Parathyroid adenoma (tissue), 2 donors: ENCODE measurements around the gene GFER.

ENCODE experiments used
- H2AFZ ChIP-seq: fragments of 300-600 bp; sonication (generic); one replicate; pipeline ENCODE4 v1.7.0; 2017; ENCODE audit warnings: antibody characterized with exemption, mild to moderate bottlenecking
- H3K27ac ChIP-seq: fragments of 300-600 bp; sonication (generic); one replicate; pipeline ENCODE4 v1.7.0; 2017
- H3K27me3 ChIP-seq: fragments of 300-600 bp; sonication (generic); one replicate; pipeline ENCODE4 v1.7.0; 2017; ENCODE audit warnings: low read length; ENCODE audit not compliant: control insufficient read depth, insufficient read depth
- H3K36me3 ChIP-seq: fragments of 300-600 bp; sonication (generic); one replicate; pipeline ENCODE4 v1.7.0; 2017; ENCODE audit warnings: low read length; ENCODE audit not compliant: control insufficient read depth, insufficient read depth
- H3K4me1 ChIP-seq: fragments of 300-600 bp; sonication (generic); one replicate; pipeline ENCODE4 v1.7.0; 2017; ENCODE audit warnings: control low read depth
- H3K4me2 ChIP-seq: fragments of 300-600 bp; sonication (generic); one replicate; pipeline ENCODE4 v1.7.0; 2017; ENCODE audit warnings: low read length
- H3K4me3 ChIP-seq: fragments of 300-600 bp; sonication (generic); one replicate; pipeline ENCODE4 v1.7.0; 2017; ENCODE audit warnings: low read depth, low read length
- H3K79me2 ChIP-seq: fragments of 300-600 bp; sonication (generic); one replicate; pipeline ENCODE4 v1.7.0; 2017; ENCODE audit warnings: control low read depth
- H3K9ac ChIP-seq: fragments of 300-600 bp; sonication (generic); one replicate; pipeline ENCODE4 v1.7.0; 2017; ENCODE audit warnings: mild to moderate bottlenecking
- H3K9me3 ChIP-seq: fragments of 300-600 bp; sonication (generic); one replicate; pipeline ENCODE4 v1.7.0; 2017; ENCODE audit warnings: low read length; ENCODE audit not compliant: control insufficient read depth
- CTCF ChIP-seq: fragments of 300-600 bp; sonication (generic); IDR thresholded peaks from one replicate; pipeline ENCODE4 v1.7.0; 2017; ENCODE audit warnings: antibody characterized with exemption, mild to moderate bottlenecking
- donor health status: primary hyperparathyroidism.

The GFER gene

GRCh38 chr16:1968146-1968953, 15.6 kb upstream of the GFER start:
- peaks cover 4% of the 10 kb centered on the region for H3K4me1 ChIP-seq
- TF ChIP-seq CTCF: no peak
- H3K9ac ChIP-seq: no peak overlapping the region
- H3K79me2 ChIP-seq: peaks cover 9% of the 10 kb centered on the region
- H3K27ac ChIP-seq: no peak overlapping the region
- H3K4me3 ChIP-seq: no peak overlapping the region
- H3K36me3 ChIP-seq: no peaks in the 10 kb centered on the region
- no peaks in the 10 kb centered on the region for H3K9me3 ChIP-seq
- no peaks in the 10 kb centered on the region for H3K27me3 ChIP-seq
- no peak overlapping the region for H3K4me2 ChIP-seq
- H2AFZ ChIP-seq: no peak overlapping the region

GRCh38 chr16:1971796-1972489, 12.1 kb upstream of the GFER start, which contains the start of gene TBL3:
Gene TBL3, plus strand, starts transcription at chr16:1972053. Its CDS starts 112 bp downstream, at chr16:1972165.
- Histone ChIP-seq H3K79me2 (peaks cover 9% of the 10 kb centered on the region), H3K4me2 (peak within 1 kb of the TSS; percentile 100), H3K36me3 (no peaks in the 10 kb centered on the region), H3K27ac (peak within 1 kb of the TSS; percentile 80), H3K9ac (peak within 1 kb of the TSS; percentile 91), H3K27me3 (no peaks in the 10 kb centered on the region), H2AFZ (peak within 1 kb of the TSS; percentile 100), H3K4me3 (peak within 1 kb of the TSS; percentile 98), H3K9me3 (no peaks in the 10 kb centered on the region), H3K4me1 (peaks cover 2% of the 10 kb centered on the region)
- TF ChIP-seq CTCF: no peak

- Histone ChIP-seq H2AFZ (peak overlapping the region; percentile 100), H3K9ac (peak overlapping the region; percentile 91), H3K36me3 (no peaks in the 10 kb centered on the region), H3K27me3 (no peaks in the 10 kb centered on the region), H3K79me2 (peaks cover 9% of the 10 kb centered on the region), H3K4me2 (peak overlapping the region; percentile 100), H3K4me3 (peak overlapping the region; percentile 98), H3K4me1 (peaks cover 2% of the 10 kb centered on the region), H3K27ac (no peak overlapping the region), H3K9me3 (no peaks in the 10 kb centered on the region)
- no peak for TF ChIP-seq CTCF
These were observed 11.5 kb upstream of the GFER start for GRCh38 chr16:1972490-1972877.

- Histone ChIP-seq H3K27ac (no peak overlapping the region), H3K9ac (no peak overlapping the region), H3K36me3 (no peaks in the 10 kb centered on the region), H3K4me3 (no peak overlapping the region), H3K9me3 (no peaks in the 10 kb centered on the region), H3K4me1 (peaks cover 2% of the 10 kb centered on the region), H3K79me2 (peaks cover 9% of the 10 kb centered on the region), H3K4me2 (no peak overlapping the region), H3K27me3 (no peaks in the 10 kb centered on the region), H2AFZ (no peak overlapping the region)
- TF ChIP-seq CTCF: no peak
These were observed 10.4 kb upstream of the GFER start for GRCh38 chr16:1973461-1974156.
